HG02938 (cell line): ENCODE results near the gene GNAQ.
"Not testable (repeated sequence)": the region's sequence is repeated elsewhere in the genome, so short reads cannot be mapped to it uniquely, and the experiment has no call there.

Experiments used
- ATAC-seq: cut with Tn5 transposase; IDR thresholded peaks from one replicate; pipeline ENCODE4 v1.9.1; 2021; ENCODE audit warnings: mild to moderate bottlenecking, moderate library complexity; ENCODE audit not compliant: unreplicated experiment

The GNAQ gene

GRCh38 chr9:77802064-77802463, 229.5 kb downstream of the GNAQ start:
- ATAC-seq: no peak

GRCh38 chr9:77800924-77801551, 230.6 kb downstream of the GNAQ start:
- no peak for ATAC-seq

GRCh38 chr9:77798140-77798539, 233.5 kb downstream of the GNAQ start:
- ATAC-seq: no peak

GRCh38 chr9:77794985-77795384, 236.6 kb downstream of the GNAQ start:
- ATAC-seq: no peak

- ATAC-seq: no peak
Observed at GRCh38 chr9:77793849-77794248, 237.8 kb downstream of the GNAQ start.

GRCh38 chr9:77789891-77790290, 241.7 kb downstream of the GNAQ start:
- ATAC-seq: no peak

- ATAC-seq: no peak
Observed at GRCh38 chr9:77785341-77785740, 246.3 kb downstream of the GNAQ start.

- ATAC-seq: no peak
Observed at GRCh38 chr9:77783518-77783917, 248.1 kb downstream of the GNAQ start.

- ATAC-seq: no peak
Observed at GRCh38 chr9:77779010-77779409, 252.6 kb downstream of the GNAQ start.

- no peak for ATAC-seq
Observed at GRCh38 chr9:77773381-77773780, 258.2 kb downstream of the GNAQ start.

GRCh38 chr9:77772646-77773045, 259.0 kb downstream of the GNAQ start:
- ATAC-seq: no peak

GRCh38 chr9:77771171-77771570, 260.4 kb downstream of the GNAQ start:
- no peak for ATAC-seq

- ATAC-seq: no peak
Observed at GRCh38 chr9:77770340-77770739, 261.3 kb downstream of the GNAQ start.

GRCh38 chr9:77769246-77769645, 262.4 kb downstream of the GNAQ start:
- ATAC-seq: no peak

- ATAC-seq: no peak
Observed at GRCh38 chr9:77766587-77766986, 265.0 kb downstream of the GNAQ start.

GRCh38 chr9:77765781-77766259, 265.8 kb downstream of the GNAQ start:
- no peak for ATAC-seq

- no peak for ATAC-seq
Observed at GRCh38 chr9:77764894-77765780, 266.5 kb downstream of the GNAQ start.

GRCh38 chr9:77763566-77763965, 268.0 kb downstream of the GNAQ start:
- ATAC-seq: no peak

GRCh38 chr9:77760919-77761318, 270.7 kb downstream of the GNAQ start:
- ATAC-seq: not testable (repeated sequence)

GRCh38 chr9:77759391-77759790, 272.2 kb downstream of the GNAQ start:
- ATAC-seq: no peak

- no peak for ATAC-seq
Observed at GRCh38 chr9:77756449-77756848, 275.2 kb downstream of the GNAQ start.

- ATAC-seq: no peak
Observed at GRCh38 chr9:77753180-77753579, 278.4 kb downstream of the GNAQ start.
